ENCODE results near the gene VSIG10L2.

The VSIG10L2 gene

DNA sequence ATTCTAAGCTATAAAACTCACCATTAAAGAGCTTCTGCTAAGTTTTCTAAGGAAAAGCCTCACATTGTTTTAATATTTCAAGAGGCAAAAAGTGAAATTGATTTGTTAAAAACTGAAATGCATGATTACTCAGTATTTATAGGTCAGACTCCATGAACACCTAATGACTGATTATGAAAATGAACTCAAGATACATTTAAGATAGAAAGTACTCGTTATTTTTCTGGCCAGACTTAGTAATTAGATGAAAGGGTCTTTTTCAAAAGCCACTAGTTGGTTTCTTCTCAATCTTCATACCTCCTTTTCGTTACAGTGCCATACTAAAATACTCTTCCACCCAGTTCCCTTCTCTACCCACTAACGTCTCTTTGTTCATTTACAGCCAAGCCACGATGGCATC, 56.3 kb downstream of the VSIG10L2 start:
- DNase-seq = no peak

Measured in hypothalamus (tissue), 51 donors.